GM23338 (cell line): ENCODE results near the gene GDF10. TPM values are rescaled to one million over a fixed set of nuclear protein-coding genes. Genes with fewer than 3 reads are reported as not detected.

Experiments
- ATAC-seq: fragments of 200-7000 bp; cut with Tn5 transposase; 3 replicates; pipeline ENCODE4 v1.9.1; 2020
- DNase-seq: peaks from one replicate; pipeline ENCODE4 v3.0.0-alpha.2; 2015; ENCODE audit warnings: low spot score
- H2AFZ ChIP-seq: fragments of 200-600 bp; sonication (generic); 2 replicates; pipeline ENCODE4 v1.8.0; 2016; ENCODE audit warnings: antibody characterized with exemption, mild to moderate bottlenecking, moderate library complexity
- H3F3A ChIP-seq: fragments of 200-600 bp; sonication (generic); replicated peaks from 2 replicates; pipeline ENCODE4 v1.8.0; 2017; ENCODE audit warnings: antibody characterized with exemption, mixed run types, low read depth
- H3K27ac ChIP-seq: fragments of 200-600 bp; sonication (generic); 2 replicates; pipeline ENCODE4 v1.6.1; 2016; ENCODE audit warnings: low read depth
- H3K27me3 ChIP-seq: fragments of 200-600 bp; sonication (generic); 2 replicates; pipeline ENCODE4 v1.8.0; 2016; ENCODE audit warnings: mild to moderate bottlenecking, mixed run types, moderate library complexity; ENCODE audit not compliant: insufficient read depth
- H3K36me3 ChIP-seq: fragments of 200-600 bp; sonication (generic); 2 replicates; pipeline ENCODE4 v1.8.0; 2016; ENCODE audit warnings: mild to moderate bottlenecking; ENCODE audit not compliant: insufficient read depth
- H3K4me1 ChIP-seq: fragments of 200-600 bp; sonication (generic); 2 replicates; pipeline ENCODE4 v1.8.0; 2016; ENCODE audit warnings: mild to moderate bottlenecking, moderate library complexity; ENCODE audit not compliant: insufficient read depth
- H3K4me2 ChIP-seq: fragments of 200-600 bp; sonication (generic); 2 replicates; pipeline ENCODE4 v1.7.1; 2017; ENCODE audit warnings: mixed run types
- H3K4me3 ChIP-seq: fragments of 200-600 bp; sonication (generic); 2 replicates; pipeline ENCODE4 v1.6.1; 2016; ENCODE audit warnings: mixed run types
- H3K79me2 ChIP-seq: fragments of 200-600 bp; sonication (generic); replicated peaks from 2 replicates; pipeline ENCODE4 v1.8.0; 2017; ENCODE audit warnings: mild to moderate bottlenecking; ENCODE audit not compliant: insufficient read depth
- H3K9me2 ChIP-seq: fragments of 200-600 bp; sonication (generic); 2 replicates; pipeline ENCODE4 v1.8.0; 2017; ENCODE audit not compliant: insufficient read depth
- H4K20me1 ChIP-seq: fragments of 200-600 bp; sonication (generic); replicated peaks from 2 replicates; pipeline ENCODE4 v1.8.0; 2017; ENCODE audit warnings: mild to moderate bottlenecking; ENCODE audit not compliant: insufficient read depth
- H3K27ac Mint-ChIP-seq: 2 replicates; pipeline ENCODE4 v1.8.0; 2020; ENCODE audit warnings: inconsistent platforms, mild to moderate bottlenecking, moderate library complexity, mixed read lengths
- H3K27me3 Mint-ChIP-seq: 3 replicates; pipeline ENCODE4 v1.8.0; 2022; ENCODE audit warnings: low read depth, mild to moderate bottlenecking, moderate library complexity, mixed read lengths, inconsistent platforms; ENCODE audit not compliant: insufficient read depth, poor library complexity
- H3K36me3 Mint-ChIP-seq: 3 replicates; pipeline ENCODE4 v1.8.0; 2021; ENCODE audit warnings: low read depth, mild to moderate bottlenecking, inconsistent platforms, moderate library complexity, mixed read lengths
- H3K4me1 Mint-ChIP-seq: 3 replicates; pipeline ENCODE4 v1.8.0; 2020; ENCODE audit warnings: mild to moderate bottlenecking, inconsistent platforms, mixed read lengths
- H3K4me3 Mint-ChIP-seq: 3 replicates; pipeline ENCODE4 v1.8.0; 2021; ENCODE audit warnings: moderate library complexity, mild to moderate bottlenecking, inconsistent platforms, mixed read lengths
- H3K9me3 Mint-ChIP-seq: 3 replicates; pipeline ENCODE4 v1.8.0; 2020; ENCODE audit warnings: moderate library complexity, mild to moderate bottlenecking, inconsistent platforms, mixed read lengths
- CREB1 ChIP-seq: fragments of 250-450 bp; sonication (Bioruptor Pico); IDR thresholded peaks from 2 replicates; pipeline ENCODE4 v1.5.0; 2020; ENCODE audit warnings: low read depth, mild to moderate bottlenecking, moderate library complexity
- CTCF ChIP-seq, 2 experiments: fragments of 200-600 bp in 1 of 2; sonication (generic) in 1 of 2; conservative IDR thresholded peaks; 2 replicates each; pipeline versions ENCODE4 v1.5.1 to v1.6.1; 2016 to 2017; ENCODE audit warnings: antibody characterized with exemption in 2 of 2, low read depth in 2 of 2, mild to moderate bottlenecking in 2 of 2, moderate library complexity in 1 of 2
- EZH2 ChIP-seq: fragments of 200-600 bp; sonication (generic); IDR thresholded peaks from one replicate; pipeline ENCODE4 v1.8.0; 2017; ENCODE audit warnings: antibody characterized with exemption, mild to moderate bottlenecking, low read depth; ENCODE audit not compliant: unreplicated experiment
- EZH2phosphoT487 ChIP-seq: fragments of 200-600 bp; sonication (generic); IDR thresholded peaks from one replicate; pipeline ENCODE4 v1.8.1; 2018; ENCODE audit warnings: antibody characterized with exemption; ENCODE audit not compliant: unreplicated experiment
- JUNB ChIP-seq: IDR thresholded peaks from one replicate; pipeline ENCODE4 v1.6.1; 2016; ENCODE audit warnings: antibody characterized with exemption; ENCODE audit not compliant: unreplicated experiment
- NANOG ChIP-seq: IDR thresholded peaks from 2 replicates; pipeline ENCODE4 v1.6.1; 2016; ENCODE audit warnings: antibody characterized with exemption, borderline replicate concordance
- POLR2AphosphoS5 ChIP-seq: IDR thresholded peaks from 2 replicates; pipeline ENCODE4 v1.6.1; 2016; ENCODE audit warnings: antibody characterized with exemption, low read depth
- STAT1 ChIP-seq: IDR thresholded peaks from one replicate; pipeline ENCODE4 v1.6.1; 2016; ENCODE audit warnings: antibody characterized with exemption; ENCODE audit not compliant: unreplicated experiment
- ZNF114 ChIP-seq: fragments of 250-450 bp; sonication (Bioruptor Pico); IDR thresholded peaks from 2 replicates; pipeline ENCODE4 v1.5.0; 2020; ENCODE audit warnings: mild to moderate bottlenecking, moderate library complexity
- ZNF331 ChIP-seq: fragments of 250-450 bp; sonication (Bioruptor Pico); IDR thresholded peaks from 2 replicates; pipeline ENCODE4 v1.5.0; 2020; ENCODE audit warnings: low read depth, mild to moderate bottlenecking, moderate library complexity
- ZNF462 ChIP-seq: fragments of 250-450 bp; sonication (Bioruptor Pico); IDR thresholded peaks from 2 replicates; pipeline ENCODE4 v1.5.0; 2020; ENCODE audit warnings: mild to moderate bottlenecking, moderate library complexity
- polyA plus RNA-seq: library from polyadenylated mRNA; unstranded; fragments of >200 nt; fragmentation: Nextera tagmentation; extraction: Ambion mirVana; gene quantifications from 2 replicates; pipeline ENCODE4 v1.2.1, GENCODE V29; 2016
- total RNA-seq: library from RNA; depleted of rRNA; stranded (reverse); fragments of >200 nt; shearing (Covaris generic); gene quantifications from 2 replicates; pipeline ENCODE4 v1.2.3, GENCODE V29; 2014
- TF ChIP-seq, protein P1 (sequence below): IDR thresholded peaks from one replicate; pipeline ENCODE4 v1.6.1; 2018; ENCODE audit warnings: antibody characterized with exemption; ENCODE audit not compliant: unreplicated experiment
- TF ChIP-seq, protein P2 (sequence below): IDR thresholded peaks from 2 replicates; pipeline ENCODE4 v1.6.1; 2016; ENCODE audit warnings: antibody characterized with exemption

The GDF10 gene
- total and polyA plus RNA-seq, 2 experiments from 2014 or later: 0.21 TPM; not detected in 1

DNA sequence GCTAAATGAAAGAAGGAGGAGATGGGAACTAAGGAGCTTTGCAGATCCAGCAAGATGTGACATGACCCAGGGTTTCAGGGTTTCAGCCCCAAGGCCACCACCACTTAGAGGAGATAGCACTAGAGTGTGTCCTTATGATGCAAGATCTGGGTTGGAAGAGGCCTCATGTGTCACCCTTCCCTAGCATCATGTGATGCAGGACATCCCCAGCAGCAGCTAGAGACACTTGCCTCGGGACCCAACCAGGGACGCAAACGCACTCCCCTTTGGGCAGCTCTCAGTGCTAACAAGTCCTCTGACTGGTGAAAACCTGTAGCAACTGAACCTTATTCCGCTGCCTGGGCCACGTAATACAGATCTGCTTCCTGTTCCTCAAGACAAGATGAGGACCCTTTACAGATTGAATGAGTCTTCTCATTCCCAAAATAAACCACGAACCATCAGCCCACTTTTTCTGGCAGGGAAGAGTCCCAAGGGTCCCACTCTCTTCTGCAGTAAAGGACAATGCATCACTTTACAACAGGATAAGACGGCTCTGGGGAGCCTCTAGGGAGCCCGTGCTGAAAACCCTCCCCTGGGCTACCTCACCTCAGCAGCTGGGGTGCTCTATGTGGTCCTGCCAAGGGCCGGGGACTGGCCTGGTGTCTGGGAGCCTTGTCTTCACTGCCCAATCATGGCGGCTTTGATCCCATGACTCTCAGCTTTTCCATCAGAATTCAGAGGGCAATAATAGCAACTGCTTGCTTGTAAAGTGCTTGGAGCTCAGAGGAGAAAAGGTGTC lies 44.8 kb upstream of the GDF10 start:
- DNase-seq: no peak
- H3K4me1 ChIP-seq: no peaks in the 10 kb centered on the region
- no peak overlapping the region for H3K27ac Mint-ChIP-seq
- H3K4me3 Mint-ChIP-seq: no peak overlapping the region
- H3K4me3 ChIP-seq: no peak overlapping the region
- H3K9me2 ChIP-seq: peaks cover 10% of the 10 kb centered on the region; the same call in 1 of the 2 replicates
- TF ChIP-seq CREB1 (CRISPR knock-in tag): no peak
- TF ChIP-seq, protein P1, sequence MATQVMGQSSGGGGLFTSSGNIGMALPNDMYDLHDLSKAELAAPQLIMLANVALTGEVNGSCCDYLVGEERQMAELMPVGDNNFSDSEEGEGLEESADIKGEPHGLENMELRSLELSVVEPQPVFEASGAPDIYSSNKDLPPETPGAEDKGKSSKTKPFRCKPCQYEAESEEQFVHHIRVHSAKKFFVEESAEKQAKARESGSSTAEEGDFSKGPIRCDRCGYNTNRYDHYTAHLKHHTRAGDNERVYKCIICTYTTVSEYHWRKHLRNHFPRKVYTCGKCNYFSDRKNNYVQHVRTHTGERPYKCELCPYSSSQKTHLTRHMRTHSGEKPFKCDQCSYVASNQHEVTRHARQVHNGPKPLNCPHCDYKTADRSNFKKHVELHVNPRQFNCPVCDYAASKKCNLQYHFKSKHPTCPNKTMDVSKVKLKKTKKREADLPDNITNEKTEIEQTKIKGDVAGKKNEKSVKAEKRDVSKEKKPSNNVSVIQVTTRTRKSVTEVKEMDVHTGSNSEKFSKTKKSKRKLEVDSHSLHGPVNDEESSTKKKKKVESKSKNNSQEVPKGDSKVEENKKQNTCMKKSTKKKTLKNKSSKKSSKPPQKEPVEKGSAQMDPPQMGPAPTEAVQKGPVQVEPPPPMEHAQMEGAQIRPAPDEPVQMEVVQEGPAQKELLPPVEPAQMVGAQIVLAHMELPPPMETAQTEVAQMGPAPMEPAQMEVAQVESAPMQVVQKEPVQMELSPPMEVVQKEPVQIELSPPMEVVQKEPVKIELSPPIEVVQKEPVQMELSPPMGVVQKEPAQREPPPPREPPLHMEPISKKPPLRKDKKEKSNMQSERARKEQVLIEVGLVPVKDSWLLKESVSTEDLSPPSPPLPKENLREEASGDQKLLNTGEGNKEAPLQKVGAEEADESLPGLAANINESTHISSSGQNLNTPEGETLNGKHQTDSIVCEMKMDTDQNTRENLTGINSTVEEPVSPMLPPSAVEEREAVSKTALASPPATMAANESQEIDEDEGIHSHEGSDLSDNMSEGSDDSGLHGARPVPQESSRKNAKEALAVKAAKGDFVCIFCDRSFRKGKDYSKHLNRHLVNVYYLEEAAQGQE: no peak
- no peak for TF ChIP-seq EZH2
- TF ChIP-seq ZNF462 (CRISPR knock-in tag): no peak
- no peak for TF ChIP-seq POLR2AphosphoS5
- no peak for TF ChIP-seq CTCF (conservative IDR thresholded peaks at IDR 0.05; ENCODE audit: low read depth in 2 of 2)
- TF ChIP-seq, protein P2, sequence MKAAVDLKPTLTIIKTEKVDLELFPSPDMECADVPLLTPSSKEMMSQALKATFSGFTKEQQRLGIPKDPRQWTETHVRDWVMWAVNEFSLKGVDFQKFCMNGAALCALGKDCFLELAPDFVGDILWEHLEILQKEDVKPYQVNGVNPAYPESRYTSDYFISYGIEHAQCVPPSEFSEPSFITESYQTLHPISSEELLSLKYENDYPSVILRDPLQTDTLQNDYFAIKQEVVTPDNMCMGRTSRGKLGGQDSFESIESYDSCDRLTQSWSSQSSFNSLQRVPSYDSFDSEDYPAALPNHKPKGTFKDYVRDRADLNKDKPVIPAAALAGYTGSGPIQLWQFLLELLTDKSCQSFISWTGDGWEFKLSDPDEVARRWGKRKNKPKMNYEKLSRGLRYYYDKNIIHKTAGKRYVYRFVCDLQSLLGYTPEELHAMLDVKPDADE: no peak
- TF ChIP-seq ZNF114 (CRISPR knock-in tag): no peak
- no peak for TF ChIP-seq NANOG
- TF ChIP-seq ZNF331: no peak
- no peak for TF ChIP-seq STAT1
- TF ChIP-seq JUNB: no peak
- no peak for TF ChIP-seq EZH2phosphoT487
- H3K4me2 ChIP-seq: no peak overlapping the region
- no peaks in the 10 kb centered on the region for H3K36me3 ChIP-seq
- H3K27me3 ChIP-seq: no peaks in the 10 kb centered on the region
- H3K36me3 Mint-ChIP-seq: no peaks in the 10 kb centered on the region
- H3K79me2 ChIP-seq: no peaks in the 10 kb centered on the region
- no peak overlapping the region for H3K27ac ChIP-seq
- H3K4me1 Mint-ChIP-seq: no peaks in the 10 kb centered on the region; the same call in 2 of the 3 replicates
- H3F3A ChIP-seq: no peaks in the 10 kb centered on the region
- H3K9me3 Mint-ChIP-seq: no peaks in the 10 kb centered on the region
- peaks cover 2% of the 10 kb centered on the region for H3K27me3 Mint-ChIP-seq
- H2AFZ ChIP-seq: no peak overlapping the region
- no peaks in the 10 kb centered on the region for H4K20me1 ChIP-seq
- no peak for ATAC-seq
